WTC11 (cell line): Measurements from ENCODE around the gene MYL11.
A peak's percentile ranks its signal among the peaks of the same experiment; 100 is the strongest.

Source experiments
- CTCF ChIP-seq: fragments of 200-600 bp; IDR thresholded peaks from 2 replicates; pipeline ENCODE4 v1.8.0; 2022; ENCODE audit warnings: antibody characterized with exemption
- EMX1 ChIP-seq: fragments of 250-450 bp; sonication (Bioruptor Pico); IDR thresholded peaks from 2 replicates; pipeline ENCODE4 v1.8.0; 2021; ENCODE audit warnings: mild to moderate bottlenecking
- TF ChIP-seq, protein P1 (sequence below): sonication (generic); formaldehyde crosslinking; IDR thresholded peaks from 2 replicates; pipeline ENCODE4 v1.8.1; 2022; ENCODE audit warnings: mild to moderate bottlenecking, moderate library complexity, missing genetic modification reagents

DNA sequence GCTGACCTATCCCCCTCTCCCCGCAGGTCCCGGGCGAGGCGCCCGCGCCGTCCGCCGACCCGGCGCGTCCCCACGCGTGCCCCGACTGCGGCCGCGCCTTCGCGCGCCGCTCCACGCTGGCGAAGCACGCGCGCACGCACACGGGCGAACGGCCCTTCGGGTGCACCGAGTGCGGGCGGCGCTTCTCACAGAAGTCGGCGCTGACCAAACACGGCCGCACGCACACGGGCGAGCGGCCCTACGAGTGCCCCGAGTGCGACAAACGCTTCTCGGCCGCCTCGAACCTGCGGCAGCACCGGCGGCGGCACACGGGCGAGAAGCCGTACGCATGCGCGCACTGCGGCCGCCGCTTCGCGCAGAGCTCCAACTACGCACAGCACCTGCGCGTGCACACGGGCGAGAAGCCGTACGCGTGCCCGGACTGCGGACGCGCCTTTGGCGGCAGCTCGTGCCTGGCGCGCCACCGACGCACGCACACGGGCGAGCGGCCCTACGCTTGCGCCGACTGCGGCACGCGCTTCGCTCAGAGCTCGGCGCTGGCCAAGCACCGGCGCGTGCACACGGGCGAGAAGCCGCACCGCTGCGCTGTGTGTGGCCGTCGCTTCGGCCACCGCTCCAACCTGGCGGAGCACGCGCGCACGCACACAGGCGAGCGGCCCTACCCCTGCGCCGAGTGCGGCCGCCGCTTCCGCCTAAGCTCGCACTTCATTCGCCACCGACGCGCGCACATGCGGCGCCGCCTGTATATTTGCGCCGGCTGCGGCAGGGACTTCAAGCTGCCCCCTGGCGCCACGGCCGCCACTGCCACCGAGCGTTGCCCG, 43.1 kb downstream of the MYL11 start:
- peak; percentile 70; the same call in 1 of the 2 replicates for TF ChIP-seq EMX1
- TF ChIP-seq CTCF: no peak
- TF ChIP-seq, protein P1, sequence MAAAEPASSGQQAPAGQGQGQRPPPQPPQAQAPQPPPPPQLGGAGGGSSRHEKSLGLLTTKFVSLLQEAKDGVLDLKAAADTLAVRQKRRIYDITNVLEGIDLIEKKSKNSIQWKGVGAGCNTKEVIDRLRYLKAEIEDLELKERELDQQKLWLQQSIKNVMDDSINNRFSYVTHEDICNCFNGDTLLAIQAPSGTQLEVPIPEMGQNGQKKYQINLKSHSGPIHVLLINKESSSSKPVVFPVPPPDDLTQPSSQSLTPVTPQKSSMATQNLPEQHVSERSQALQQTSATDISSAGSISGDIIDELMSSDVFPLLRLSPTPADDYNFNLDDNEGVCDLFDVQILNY (CRISPR knock-in tag): peak; percentile 97
